Measurements from ENCODE around the gene SOX15.

Gene SOX15

DNA sequence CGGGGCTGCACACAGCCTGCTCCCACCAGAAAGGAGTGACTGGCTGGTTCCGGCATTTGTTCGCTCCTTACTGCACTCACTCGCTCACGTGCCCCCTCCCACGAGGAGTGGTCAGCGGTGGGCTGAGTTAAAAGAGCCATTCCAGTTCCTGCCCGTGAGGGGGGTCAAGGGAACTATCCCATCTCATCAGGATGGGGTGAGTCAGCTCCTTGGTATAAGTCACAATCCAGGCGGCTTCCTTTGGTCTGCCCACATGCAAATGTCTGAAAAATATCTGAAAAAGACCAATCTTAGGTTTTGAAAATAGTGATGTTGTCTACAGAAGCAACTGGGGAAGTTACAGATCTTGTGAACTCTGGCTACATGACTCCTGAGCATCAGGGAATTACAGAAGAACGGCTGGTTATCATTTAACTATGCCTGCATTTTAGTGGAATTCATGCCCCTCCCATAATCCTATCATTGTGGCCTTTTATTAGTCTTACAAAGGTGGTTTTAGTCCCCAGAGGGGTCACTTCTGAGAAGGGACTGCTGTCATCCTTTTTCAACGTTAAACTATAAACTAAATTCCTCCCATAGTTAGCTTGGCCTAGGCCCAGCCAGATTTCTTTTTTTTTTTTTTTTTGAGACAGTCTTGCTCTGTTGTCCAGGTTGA lies 50.9 kb downstream of the SOX15 start:
- no peaks in the 10 kb centered on the region for H3K36me3 Mint-ChIP-seq (ENCODE audit: low read depth)
- H3K4me1 Mint-ChIP-seq (ENCODE audit: low read depth), result no peaks in the 10 kb centered on the region
- H3K9me3 Mint-ChIP-seq, result no peaks in the 10 kb centered on the region
- no peaks in the 10 kb centered on the region for H3K27me3 Mint-ChIP-seq
- no peak overlapping the region for H3K4me3 Mint-ChIP-seq
- no peak overlapping the region for H3K27ac Mint-ChIP-seq
